ENCODE results near the gene ADAMTS20. TPM values are rescaled to one million over a fixed set of nuclear protein-coding genes. Genes with fewer than 3 reads are reported as not detected.

ADAMTS20 gene
- total RNA-seq, 1 experiment from 2014 or later = 1.6 TPM

DNA sequence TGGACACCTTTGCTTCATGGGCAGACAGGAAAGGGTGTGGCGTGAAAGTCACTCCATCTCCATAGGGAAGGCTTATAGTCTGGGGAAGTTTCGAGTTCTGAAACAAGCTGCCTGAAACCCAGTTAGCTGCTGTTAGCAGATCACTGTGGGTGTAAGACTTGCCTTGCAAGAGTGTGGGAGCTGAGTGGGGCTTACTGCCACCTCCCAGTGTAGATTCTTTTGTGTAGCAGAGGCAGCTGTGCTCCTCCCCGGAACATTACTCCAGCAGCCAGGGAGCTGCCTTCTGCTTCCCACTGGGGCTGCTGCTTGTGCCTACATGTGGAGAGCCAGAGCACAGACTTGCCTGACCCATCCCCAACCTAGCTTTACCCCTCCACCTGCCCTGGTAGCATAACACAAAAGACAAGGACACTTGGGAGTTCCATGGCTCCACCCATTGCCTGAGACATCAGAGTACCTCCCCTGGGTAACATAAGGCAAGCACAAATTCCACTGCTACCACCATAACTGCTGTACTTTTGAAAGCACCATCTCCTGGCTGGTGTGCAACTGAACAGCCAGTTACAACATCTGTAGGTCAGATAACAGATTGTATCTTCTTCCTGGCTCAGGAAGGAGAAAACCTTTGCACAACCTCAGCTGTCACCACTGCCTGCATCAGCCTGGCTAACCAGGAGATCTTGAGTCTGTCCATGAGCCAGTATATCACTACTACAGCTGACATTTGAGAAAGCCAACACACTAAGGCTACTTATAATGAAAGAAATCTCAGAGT is 69.5 kb downstream of the ADAMTS20 start:
- no peak overlapping the region for H2AFZ ChIP-seq (ENCODE audit: low read length)
- TF ChIP-seq, protein P1, sequence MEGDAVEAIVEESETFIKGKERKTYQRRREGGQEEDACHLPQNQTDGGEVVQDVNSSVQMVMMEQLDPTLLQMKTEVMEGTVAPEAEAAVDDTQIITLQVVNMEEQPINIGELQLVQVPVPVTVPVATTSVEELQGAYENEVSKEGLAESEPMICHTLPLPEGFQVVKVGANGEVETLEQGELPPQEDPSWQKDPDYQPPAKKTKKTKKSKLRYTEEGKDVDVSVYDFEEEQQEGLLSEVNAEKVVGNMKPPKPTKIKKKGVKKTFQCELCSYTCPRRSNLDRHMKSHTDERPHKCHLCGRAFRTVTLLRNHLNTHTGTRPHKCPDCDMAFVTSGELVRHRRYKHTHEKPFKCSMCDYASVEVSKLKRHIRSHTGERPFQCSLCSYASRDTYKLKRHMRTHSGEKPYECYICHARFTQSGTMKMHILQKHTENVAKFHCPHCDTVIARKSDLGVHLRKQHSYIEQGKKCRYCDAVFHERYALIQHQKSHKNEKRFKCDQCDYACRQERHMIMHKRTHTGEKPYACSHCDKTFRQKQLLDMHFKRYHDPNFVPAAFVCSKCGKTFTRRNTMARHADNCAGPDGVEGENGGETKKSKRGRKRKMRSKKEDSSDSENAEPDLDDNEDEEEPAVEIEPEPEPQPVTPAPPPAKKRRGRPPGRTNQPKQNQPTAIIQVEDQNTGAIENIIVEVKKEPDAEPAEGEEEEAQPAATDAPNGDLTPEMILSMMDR (conservative IDR thresholded peaks at IDR 0.05; ENCODE audit: low read depth, low read length) = no peak
- TF ChIP-seq EZH2phosphoT487 (IDR thresholded peaks at IDR 0.05; ENCODE audit: borderline replicate concordance, low read length) = no peak
- no peak for TF ChIP-seq EZH2 (IDR thresholded peaks at IDR 0.05; ENCODE audit: low read length, unreplicated experiment)
- no peak overlapping the region for H3K9ac ChIP-seq (ENCODE audit: low read length)
- no peaks in the 10 kb centered on the region for H3F3A ChIP-seq (ENCODE audit: low read length, unreplicated experiment)
- POLR2A ChIA-PET (ENCODE audit: unreplicated experiment) = no interaction called here
- no peaks in the 10 kb centered on the region for H3K9me3 ChIP-seq (ENCODE audit: low read length)
- H3K9me2 ChIP-seq (replicated peaks; ENCODE audit: low read length) = no peaks in the 10 kb centered on the region; the same call in 1 of the 2 replicates
- H3K36me3 ChIP-seq (ENCODE audit: low read depth, low read length) = no peaks in the 10 kb centered on the region
- H3K79me2 ChIP-seq (ENCODE audit: low read length) = no peaks in the 10 kb centered on the region
- DNase-seq (no peak), ATAC-seq (no peak)
- CTCF ChIA-PET = no interaction called here
- H3K4me2 ChIP-seq (ENCODE audit: low read length) = no peak overlapping the region
- intact Hi-C loops (cut with micrococcal nuclease) = no loop called here
- no peak overlapping the region for H3K4me3 ChIP-seq (ENCODE audit: low read length)
- H3K4me1 ChIP-seq (ENCODE audit: insufficient read depth, low read length) = no peaks in the 10 kb centered on the region
- no TSS peak for BruUV-seq (replicated peaks)
- no peaks in the 10 kb centered on the region for H3K27me3 ChIP-seq (ENCODE audit: low read length)
- H3K27ac ChIP-seq (ENCODE audit: low read length) = no peak overlapping the region
- H4K20me1 ChIP-seq (ENCODE audit: low read length) = no peaks in the 10 kb centered on the region

DNA sequence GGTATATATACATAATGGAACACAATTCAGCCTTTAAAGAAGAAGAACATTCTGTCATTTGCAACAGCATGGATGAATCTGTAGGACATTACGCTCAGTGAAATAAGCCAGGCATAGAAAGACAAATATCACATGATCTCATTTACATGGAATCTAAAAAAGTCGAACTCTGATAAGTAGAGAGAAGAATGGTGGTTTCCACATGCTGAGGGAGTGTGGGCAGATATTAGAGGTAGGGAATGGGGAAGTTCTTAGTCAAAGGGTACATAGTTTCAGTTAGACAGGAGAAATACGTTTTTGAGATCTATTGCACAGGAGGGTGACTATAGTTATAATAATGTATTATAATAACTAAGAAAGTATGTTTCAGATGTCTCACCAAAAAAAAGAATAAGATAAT is 71.4 kb downstream of the ADAMTS20 start:
- Histone ChIP-seq H3K4me2 (ENCODE audit: low read length) (no peak overlapping the region), H4K20me1 (ENCODE audit: low read length) (no peaks in the 10 kb centered on the region), H3K79me2 (ENCODE audit: low read length) (no peaks in the 10 kb centered on the region), H3K4me3 (ENCODE audit: low read length) (no peak overlapping the region), H3K27ac (ENCODE audit: low read length) (no peak overlapping the region), H3F3A (ENCODE audit: low read length, unreplicated experiment) (no peaks in the 10 kb centered on the region), H3K9me2 (replicated peaks; ENCODE audit: low read length) (no peaks in the 10 kb centered on the region), H3K27me3 (ENCODE audit: low read length) (no peaks in the 10 kb centered on the region), H2AFZ (ENCODE audit: low read length) (no peak overlapping the region), H3K4me1 (ENCODE audit: insufficient read depth, low read length) (no peaks in the 10 kb centered on the region), H3K9ac (ENCODE audit: low read length) (no peak overlapping the region), H3K9me3 (ENCODE audit: low read length) (no peaks in the 10 kb centered on the region), H3K36me3 (ENCODE audit: low read depth, low read length) (no peaks in the 10 kb centered on the region)
- DNase-seq = no peak
- POLR2A ChIA-PET (ENCODE audit: unreplicated experiment) = no interaction called here
- CTCF ChIA-PET = no interaction called here
- intact Hi-C loops (cut with micrococcal nuclease) = no loop called here
- BruUV-seq (replicated peaks) = no TSS peak
- TF ChIP-seq EZH2phosphoT487 (IDR thresholded peaks at IDR 0.05; ENCODE audit: borderline replicate concordance, low read length) (no peak), EZH2 (IDR thresholded peaks at IDR 0.05; ENCODE audit: low read length, unreplicated experiment) (no peak)
- TF ChIP-seq, protein P1 (conservative IDR thresholded peaks at IDR 0.05; ENCODE audit: low read depth, low read length) = no peak
- ATAC-seq = no peak

GRCh38 chr12:43462741-43463140 is 89.3 kb downstream of the ADAMTS20 start:
- no peak overlapping the region for H3K9ac ChIP-seq (ENCODE audit: low read length)
- no peak overlapping the region for H2AFZ ChIP-seq (ENCODE audit: low read length)
- H3K9me3 ChIP-seq (ENCODE audit: low read length) = no peaks in the 10 kb centered on the region
- peaks cover 9% of the 10 kb centered on the region for H3K27me3 ChIP-seq (ENCODE audit: low read length)
- H3K27ac ChIP-seq (ENCODE audit: low read length) = no peak overlapping the region
- ChIA-PET CTCF (no interaction called here), POLR2A (ENCODE audit: unreplicated experiment) (no interaction called here)
- intact Hi-C loops (cut with micrococcal nuclease) = no loop called here
- no peaks in the 10 kb centered on the region for H3K4me1 ChIP-seq (ENCODE audit: insufficient read depth, low read length)
- no peak for DNase-seq
- BruUV-seq (replicated peaks) = no TSS peak
- H3K9me2 ChIP-seq (replicated peaks; ENCODE audit: low read length) = no peaks in the 10 kb centered on the region
- H3K4me2 ChIP-seq (ENCODE audit: low read length) = no peak overlapping the region
- H3K79me2 ChIP-seq (ENCODE audit: low read length) = no peaks in the 10 kb centered on the region
- peaks cover 4% of the 10 kb centered on the region; the same call in 1 of the 2 replicates for H3K36me3 ChIP-seq (ENCODE audit: low read depth, low read length)
- no peak overlapping the region for H3K4me3 ChIP-seq (ENCODE audit: low read length)
- H3F3A ChIP-seq (ENCODE audit: low read length, unreplicated experiment) = no peaks in the 10 kb centered on the region
- ATAC-seq = no peak
- TF ChIP-seq, protein P1 (conservative IDR thresholded peaks at IDR 0.05; ENCODE audit: low read depth, low read length) = no peak
- no peak for TF ChIP-seq EZH2 (IDR thresholded peaks at IDR 0.05; ENCODE audit: low read length, unreplicated experiment)
- no peak for TF ChIP-seq EZH2phosphoT487 (IDR thresholded peaks at IDR 0.05; ENCODE audit: borderline replicate concordance, low read length)
- no peaks in the 10 kb centered on the region for H4K20me1 ChIP-seq (ENCODE audit: low read length)

Data from PC-3 (cell line).